GM12875 (cell line): ENCODE measurements around the gene ABT1.

Experiments
- H3K4me3 ChIP-seq: one replicate; pipeline ENCODE4 v1.5.1; 2011; ENCODE audit warnings: low read depth, low read length, control low read depth
- TF ChIP-seq, protein P1 (sequence below): IDR thresholded peaks from 2 replicates; pipeline ENCODE4 v1.5.1; 2011; ENCODE audit warnings: low read depth, mild to moderate bottlenecking, control low read depth, inconsistent platforms, low read length, moderate library complexity, borderline replicate concordance; ENCODE audit not compliant: insufficient read depth

Gene ABT1

GRCh38 chr6:26624557-26624956, 27.8 kb downstream of the ABT1 start:
- no peak overlapping the region for H3K4me3 ChIP-seq
- TF ChIP-seq, protein P1, sequence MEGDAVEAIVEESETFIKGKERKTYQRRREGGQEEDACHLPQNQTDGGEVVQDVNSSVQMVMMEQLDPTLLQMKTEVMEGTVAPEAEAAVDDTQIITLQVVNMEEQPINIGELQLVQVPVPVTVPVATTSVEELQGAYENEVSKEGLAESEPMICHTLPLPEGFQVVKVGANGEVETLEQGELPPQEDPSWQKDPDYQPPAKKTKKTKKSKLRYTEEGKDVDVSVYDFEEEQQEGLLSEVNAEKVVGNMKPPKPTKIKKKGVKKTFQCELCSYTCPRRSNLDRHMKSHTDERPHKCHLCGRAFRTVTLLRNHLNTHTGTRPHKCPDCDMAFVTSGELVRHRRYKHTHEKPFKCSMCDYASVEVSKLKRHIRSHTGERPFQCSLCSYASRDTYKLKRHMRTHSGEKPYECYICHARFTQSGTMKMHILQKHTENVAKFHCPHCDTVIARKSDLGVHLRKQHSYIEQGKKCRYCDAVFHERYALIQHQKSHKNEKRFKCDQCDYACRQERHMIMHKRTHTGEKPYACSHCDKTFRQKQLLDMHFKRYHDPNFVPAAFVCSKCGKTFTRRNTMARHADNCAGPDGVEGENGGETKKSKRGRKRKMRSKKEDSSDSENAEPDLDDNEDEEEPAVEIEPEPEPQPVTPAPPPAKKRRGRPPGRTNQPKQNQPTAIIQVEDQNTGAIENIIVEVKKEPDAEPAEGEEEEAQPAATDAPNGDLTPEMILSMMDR, result no peak

GRCh38 chr6:26627843-26628242, 31.1 kb downstream of the ABT1 start:
- TF ChIP-seq, protein P1, result no peak

DNA sequence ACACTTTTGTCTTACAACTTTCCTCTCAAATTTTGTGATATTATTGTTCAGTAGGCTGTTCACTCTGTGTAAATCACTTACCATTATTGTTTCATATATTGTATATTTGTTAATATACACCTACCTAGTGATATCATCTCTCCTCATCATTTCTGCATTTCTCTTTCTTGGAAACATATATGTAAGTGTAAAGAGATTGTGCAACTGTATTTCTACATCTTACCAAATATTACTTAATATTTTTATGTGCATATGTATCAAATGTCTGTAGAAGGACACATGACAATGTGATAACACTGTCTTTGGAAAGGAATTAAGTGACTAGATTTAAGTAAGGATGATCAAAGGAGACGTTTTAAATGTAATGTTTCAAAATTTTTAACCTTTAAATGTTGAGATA, 32.6 kb downstream of the ABT1 start:
- no peak overlapping the region for H3K4me3 ChIP-seq
- TF ChIP-seq, protein P1, result no peak

More at GRCh38 chr6:26627843-26628242, 31.1 kb downstream of the ABT1 start:
- H3K4me3 ChIP-seq, result no peak overlapping the region

DNA sequence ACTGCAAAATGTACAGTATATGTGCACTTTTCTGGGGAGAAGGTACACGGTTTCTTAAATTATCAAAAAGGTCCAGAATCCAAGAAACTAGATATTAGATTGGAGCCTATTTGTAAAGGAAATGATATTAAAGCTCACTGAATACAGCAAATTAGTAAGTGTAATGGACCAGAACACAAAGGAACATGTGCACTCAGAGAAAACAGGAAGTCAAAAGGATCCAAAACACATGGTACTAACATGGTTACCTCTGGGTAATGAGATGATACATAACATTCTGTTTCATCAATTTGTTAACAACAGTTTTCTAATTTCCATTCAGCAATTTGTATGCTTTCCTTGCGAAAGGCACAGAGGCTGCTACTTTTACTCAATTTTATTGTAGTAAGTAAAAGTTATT, 44.1 kb downstream of the ABT1 start:
- TF ChIP-seq, protein P1, result no peak

GRCh38 chr6:26646074-26646473, 49.3 kb downstream of the ABT1 start:
- H3K4me3 ChIP-seq, result no peak overlapping the region
- TF ChIP-seq, protein P1, result no peak

More for the DNA sequence above, 44.1 kb downstream of the ABT1 start:
- no peak overlapping the region for H3K4me3 ChIP-seq
